ENCODE measurements around the gene ADM2. TPM values are rescaled to one million over a fixed set of nuclear protein-coding genes. Genes with fewer than 3 reads are reported as not detected.
A peak's percentile ranks its signal among the peaks of the same experiment; 100 is the strongest.

The ADM2 gene
- total RNA-seq, 1 experiment from 2014 or later = 10.9 TPM

GRCh38 chr22:50524676-50525103, 43.3 kb downstream of the ADM2 start:
- POLR2A ChIA-PET = interaction anchor here (1.3 to 2.3 kb wide), 3 partner anchors 14 to 38 kb away, joined by 3 to 13 read pairs (median 4); partner anchors contain the start of genes LMF2, NCAPH2 and SYCE3

GRCh38 chr22:50525104-50525857, 43.9 kb downstream of the ADM2 start, which contains the start of gene SCO2:
SCO2 (minus strand) TSS chr22:50525598; CDS start chr22:50524411, 1,187 bp downstream.
- peak; percentile 96 for DNase-seq (ENCODE audit: low spot score)
- H3K9me3 Mint-ChIP-seq = no peaks in the 10 kb centered on the region
- H3K27ac Mint-ChIP-seq = peak within 1 kb of the TSS; percentile 84; the same call in 1 of the 2 replicates
- ChIA-PET POLR2A (interaction anchor here (0.7 to 2.3 kb wide), 8 partner anchors 11 to 174 kb away, joined by 3 to 13 read pairs (median 3); partner anchors contain the start of genes CHKB, LMF2, NCAPH2 and SYCE3), CTCF (interaction anchor here (0.5 to 4.3 kb wide), 65 partner anchors 8 to 634 kb away, joined by 3 to 60 read pairs (median 5); partner anchors contain the start of genes ADM2, ARSA, CHKB and DENND6B)
- peak within 1 kb of the TSS; percentile 82 for H3K4me3 Mint-ChIP-seq
- ATAC-seq = peak; percentile 51
- peaks cover 36% of the 10 kb centered on the region for H3K27me3 Mint-ChIP-seq (ENCODE audit: low read depth)
- H3K4me1 Mint-ChIP-seq = peaks cover 13% of the 10 kb centered on the region
- H3K36me3 Mint-ChIP-seq = no peaks in the 10 kb centered on the region
- TF ChIP-seq NR3C1 (CRISPR knock-in tag; conservative IDR thresholded peaks at IDR 0.05; ENCODE audit: low read depth) (no peak), JUN (CRISPR knock-in tag; IDR thresholded peaks at IDR 0.05) (peak; percentile 25; the same call in 1 of the 2 replicates), NR1H2 (CRISPR knock-in tag; IDR thresholded peaks at IDR 0.05) (0 out of 2 replicates have a peak, but pooled peaks have one; percentile 52), ZBTB43 (CRISPR knock-in tag; IDR thresholded peaks at IDR 0.05) (peak; percentile 50; the same call in 1 of the 2 replicates), ARID4B (CRISPR knock-in tag; IDR thresholded peaks at IDR 0.05; ENCODE audit: borderline replicate concordance) (peak; percentile 90; the same call in 1 of the 2 replicates), CREM (CRISPR knock-in tag; IDR thresholded peaks at IDR 0.05) (peak; percentile 46; the same call in 1 of the 2 replicates), ATF6 (CRISPR knock-in tag; IDR thresholded peaks at IDR 0.05) (peak; percentile 50; the same call in 1 of the 2 replicates), STAT6 (CRISPR knock-in tag; conservative IDR thresholded peaks at IDR 0.05; ENCODE audit: low read depth) (peak; percentile 74; the same call in 1 of the 2 replicates), MAX (CRISPR knock-in tag; IDR thresholded peaks at IDR 0.05) (peak; percentile 92), E2F1 (CRISPR knock-in tag; IDR thresholded peaks at IDR 0.05) (no peak), ELF4 (CRISPR knock-in tag; IDR thresholded peaks at IDR 0.05; ENCODE audit: low read depth) (no peak), AFF4 (CRISPR knock-in tag; IDR thresholded peaks at IDR 0.05; ENCODE audit: borderline replicate concordance) (no peak), NFE2L1 (CRISPR knock-in tag; IDR thresholded peaks at IDR 0.05) (peak; percentile 85; the same call in 1 of the 2 replicates)

More at GRCh38 chr22:50524676-50525103, 43.3 kb downstream of the ADM2 start:
- no peak for DNase-seq (ENCODE audit: low spot score)
- peak overlapping the region; percentile 84; the same call in 1 of the 2 replicates for H3K27ac Mint-ChIP-seq
- ATAC-seq = no peak
- peaks cover 3% of the 10 kb centered on the region for H3K36me3 Mint-ChIP-seq
- TF ChIP-seq FOXP1 (CRISPR knock-in tag; IDR thresholded peaks at IDR 0.05; ENCODE audit: borderline replicate concordance) (0 out of 2 replicates have a peak, but pooled peaks have one; percentile 4), TEAD1 (CRISPR knock-in tag; IDR thresholded peaks at IDR 0.05) (no peak)
- no peaks in the 10 kb centered on the region for H3K9me3 Mint-ChIP-seq
- peaks cover 13% of the 10 kb centered on the region for H3K4me1 Mint-ChIP-seq
- peak overlapping the region; percentile 82 for H3K4me3 Mint-ChIP-seq
- CTCF ChIA-PET = interaction anchor here (0.8 to 4.3 kb wide), 20 partner anchors 7 to 250 kb away, joined by 3 to 60 read pairs (median 6); partner anchors contain the start of genes ARSA, LMF2, NCAPH2 and SYCE3
- H3K27me3 Mint-ChIP-seq (ENCODE audit: low read depth) = peaks cover 32% of the 10 kb centered on the region
